ENCODE measurements around the gene PHPT1.

PHPT1 gene

GRCh38 chr9:136846376-136847087, 2.7 kb upstream of the PHPT1 start:
- no peak for DNase-seq

- no peak for DNase-seq
Measured at GRCh38 chr9:136847088-136847825, 2.0 kb upstream of the PHPT1 start.

GRCh38 chr9:136847826-136848392, 1.3 kb upstream of the PHPT1 start:
- peak in 2 of 56 donors; percentile 33 to 46 for DNase-seq

- DNase-seq, result peak in 2 of 56 donors; percentile 51 to 71
Measured at GRCh38 chr9:136848393-136849037, 694 bp upstream of the PHPT1 start.

GRCh38 chr9:136849960-136850865, 1.0 kb downstream of the PHPT1 start:
- peak in 1 of 56 donors; percentile 49 for DNase-seq

GRCh38 chr9:136850866-136851775, 1.9 kb downstream of the PHPT1 start:
- DNase-seq, result no peak

- DNase-seq, result no peak
Measured at GRCh38 chr9:136851941-136852663, 2.9 kb downstream of the PHPT1 start, which contains the start of gene MAMDC4. Gene MAMDC4, plus strand, starts transcription at chr9:136852346. Its CDS starts 71 bp downstream, at chr9:136852417.

- DNase-seq, result no peak
Measured at GRCh38 chr9:136852664-136853595, 3.7 kb downstream of the PHPT1 start.

GRCh38 chr9:136853596-136854112, 4.4 kb downstream of the PHPT1 start:
- DNase-seq, result no peak

- DNase-seq, result no peak
Measured at GRCh38 chr9:136854113-136854841, 5.1 kb downstream of the PHPT1 start.

- no peak for DNase-seq
Measured at GRCh38 chr9:136854842-136855460, 5.7 kb downstream of the PHPT1 start.

GRCh38 chr9:136855461-136856078, 6.4 kb downstream of the PHPT1 start:
- DNase-seq, result no peak

- no peak for DNase-seq
Measured at GRCh38 chr9:136856079-136856476, 6.9 kb downstream of the PHPT1 start.

- DNase-seq, result no peak
Measured at GRCh38 chr9:136856541-136857141, 7.4 kb downstream of the PHPT1 start.

GRCh38 chr9:136857166-136857565, 8.0 kb downstream of the PHPT1 start:
- no peak for DNase-seq
